Measurements from ENCODE around the gene DDX19B. TPM values are rescaled to one million over a fixed set of nuclear protein-coding genes. Genes with fewer than 3 reads are reported as not detected.

Gene DDX19B
- total and polyA plus RNA-seq, 9 of the 15 experiments (the other 6 are each of a cell fraction or from before 2014, with no cell fraction given): 7.0 to 32.9 (median 19.3) TPM

DNA sequence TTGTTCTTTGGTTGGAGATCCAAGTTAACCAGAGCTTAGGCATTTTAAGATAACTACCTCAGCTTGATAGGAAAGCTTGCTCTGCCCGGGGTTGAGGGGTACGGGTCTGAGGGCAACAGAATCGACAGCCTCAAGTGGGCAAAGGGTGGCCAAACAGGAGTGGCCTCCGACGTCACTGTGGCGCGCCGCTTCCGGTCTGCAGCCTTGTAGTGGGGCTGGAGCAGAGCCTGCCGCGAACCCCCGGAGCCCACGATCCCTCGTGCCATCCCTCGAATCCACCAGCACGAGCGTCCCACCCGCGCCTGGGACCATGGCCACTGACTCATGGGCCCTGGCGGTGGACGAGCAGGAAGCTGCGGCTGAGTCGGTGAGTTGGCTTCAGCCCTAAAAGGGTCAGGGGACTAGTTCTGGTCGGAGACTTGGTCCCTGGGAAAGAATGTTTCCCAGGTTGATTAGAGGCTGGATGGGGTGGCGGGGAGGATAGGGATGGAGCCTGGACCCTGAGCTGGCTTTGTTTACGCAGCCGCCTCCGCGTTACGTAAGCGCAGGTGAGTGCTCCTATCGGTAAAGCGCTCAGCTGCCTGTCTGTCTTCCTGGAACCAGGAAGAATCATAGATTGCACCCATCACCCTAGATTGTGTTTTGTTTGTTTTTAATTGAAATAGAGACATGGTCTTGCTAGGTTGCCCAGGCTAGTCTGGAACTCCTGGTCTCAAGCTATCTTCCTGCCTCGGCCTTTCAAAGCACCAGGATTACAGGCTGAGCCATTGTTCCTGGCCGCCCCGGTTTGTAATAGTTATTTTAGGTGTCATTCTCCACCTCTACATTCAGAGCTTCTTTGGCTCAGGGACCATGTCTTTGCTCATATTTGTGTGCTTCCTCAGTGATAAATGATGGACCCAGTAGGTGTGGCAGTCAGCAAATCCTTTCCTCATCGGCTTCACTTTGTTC is at the start of gene DDX19B (continued):
- TF ChIP-seq, protein P1, sequence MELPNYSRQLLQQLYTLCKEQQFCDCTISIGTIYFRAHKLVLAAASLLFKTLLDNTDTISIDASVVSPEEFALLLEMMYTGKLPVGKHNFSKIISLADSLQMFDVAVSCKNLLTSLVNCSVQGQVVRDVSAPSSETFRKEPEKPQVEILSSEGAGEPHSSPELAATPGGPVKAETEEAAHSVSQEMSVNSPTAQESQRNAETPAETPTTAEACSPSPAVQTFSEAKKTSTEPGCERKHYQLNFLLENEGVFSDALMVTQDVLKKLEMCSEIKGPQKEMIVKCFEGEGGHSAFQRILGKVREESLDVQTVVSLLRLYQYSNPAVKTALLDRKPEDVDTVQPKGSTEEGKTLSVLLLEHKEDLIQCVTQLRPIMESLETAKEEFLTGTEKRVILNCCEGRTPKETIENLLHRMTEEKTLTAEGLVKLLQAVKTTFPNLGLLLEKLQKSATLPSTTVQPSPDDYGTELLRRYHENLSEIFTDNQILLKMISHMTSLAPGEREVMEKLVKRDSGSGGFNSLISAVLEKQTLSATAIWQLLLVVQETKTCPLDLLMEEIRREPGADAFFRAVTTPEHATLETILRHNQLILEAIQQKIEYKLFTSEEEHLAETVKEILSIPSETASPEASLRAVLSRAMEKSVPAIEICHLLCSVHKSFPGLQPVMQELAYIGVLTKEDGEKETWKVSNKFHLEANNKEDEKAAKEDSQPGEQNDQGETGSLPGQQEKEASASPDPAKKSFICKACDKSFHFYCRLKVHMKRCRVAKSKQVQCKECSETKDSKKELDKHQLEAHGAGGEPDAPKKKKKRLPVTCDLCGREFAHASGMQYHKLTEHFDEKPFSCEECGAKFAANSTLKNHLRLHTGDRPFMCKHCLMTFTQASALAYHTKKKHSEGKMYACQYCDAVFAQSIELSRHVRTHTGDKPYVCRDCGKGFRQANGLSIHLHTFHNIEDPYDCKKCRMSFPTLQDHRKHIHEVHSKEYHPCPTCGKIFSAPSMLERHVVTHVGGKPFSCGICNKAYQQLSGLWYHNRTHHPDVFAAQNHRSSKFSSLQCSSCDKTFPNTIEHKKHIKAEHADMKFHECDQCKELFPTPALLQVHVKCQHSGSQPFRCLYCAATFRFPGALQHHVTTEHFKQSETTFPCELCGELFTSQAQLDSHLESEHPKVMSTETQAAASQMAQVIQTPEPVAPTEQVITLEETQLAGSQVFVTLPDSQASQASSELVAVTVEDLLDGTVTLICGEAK (IDR thresholded peaks at IDR 0.05): peak; percentile 73
- TF ChIP-seq, protein P1 (CRISPR knock-in tag; IDR thresholded peaks at IDR 0.05): no peak
- TF ChIP-seq, protein P2, sequence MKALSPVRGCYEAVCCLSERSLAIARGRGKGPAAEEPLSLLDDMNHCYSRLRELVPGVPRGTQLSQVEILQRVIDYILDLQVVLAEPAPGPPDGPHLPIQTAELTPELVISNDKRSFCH (CRISPR knock-in tag; IDR thresholded peaks at IDR 0.05): no peak
- TF ChIP-seq, protein P2 (tag; IDR thresholded peaks at IDR 0.05): peak; percentile 49; the same call in 1 of the 2 replicates
- TF ChIP-seq CREB1 (IDR thresholded peaks at IDR 0.05): peak; percentile 88
- peak; percentile 91 for TF ChIP-seq CREB1 (CRISPR knock-in tag; IDR thresholded peaks at IDR 0.05)
- TF ChIP-seq ZSCAN29 (IDR thresholded peaks at IDR 0.05): no peak
- TF ChIP-seq ZNF431 (CRISPR knock-in tag; IDR thresholded peaks at IDR 0.05): no peak
- peak; percentile 46 for TF ChIP-seq TAF1 (IDR thresholded peaks at IDR 0.05; ENCODE audit: control insufficient read depth, extremely low read depth, insufficient read depth, low read length, severe bottlenecking)
- TF ChIP-seq MTA3 (IDR thresholded peaks at IDR 0.05; ENCODE audit: borderline replicate concordance): peak; percentile 49
- TF ChIP-seq, protein P3, sequence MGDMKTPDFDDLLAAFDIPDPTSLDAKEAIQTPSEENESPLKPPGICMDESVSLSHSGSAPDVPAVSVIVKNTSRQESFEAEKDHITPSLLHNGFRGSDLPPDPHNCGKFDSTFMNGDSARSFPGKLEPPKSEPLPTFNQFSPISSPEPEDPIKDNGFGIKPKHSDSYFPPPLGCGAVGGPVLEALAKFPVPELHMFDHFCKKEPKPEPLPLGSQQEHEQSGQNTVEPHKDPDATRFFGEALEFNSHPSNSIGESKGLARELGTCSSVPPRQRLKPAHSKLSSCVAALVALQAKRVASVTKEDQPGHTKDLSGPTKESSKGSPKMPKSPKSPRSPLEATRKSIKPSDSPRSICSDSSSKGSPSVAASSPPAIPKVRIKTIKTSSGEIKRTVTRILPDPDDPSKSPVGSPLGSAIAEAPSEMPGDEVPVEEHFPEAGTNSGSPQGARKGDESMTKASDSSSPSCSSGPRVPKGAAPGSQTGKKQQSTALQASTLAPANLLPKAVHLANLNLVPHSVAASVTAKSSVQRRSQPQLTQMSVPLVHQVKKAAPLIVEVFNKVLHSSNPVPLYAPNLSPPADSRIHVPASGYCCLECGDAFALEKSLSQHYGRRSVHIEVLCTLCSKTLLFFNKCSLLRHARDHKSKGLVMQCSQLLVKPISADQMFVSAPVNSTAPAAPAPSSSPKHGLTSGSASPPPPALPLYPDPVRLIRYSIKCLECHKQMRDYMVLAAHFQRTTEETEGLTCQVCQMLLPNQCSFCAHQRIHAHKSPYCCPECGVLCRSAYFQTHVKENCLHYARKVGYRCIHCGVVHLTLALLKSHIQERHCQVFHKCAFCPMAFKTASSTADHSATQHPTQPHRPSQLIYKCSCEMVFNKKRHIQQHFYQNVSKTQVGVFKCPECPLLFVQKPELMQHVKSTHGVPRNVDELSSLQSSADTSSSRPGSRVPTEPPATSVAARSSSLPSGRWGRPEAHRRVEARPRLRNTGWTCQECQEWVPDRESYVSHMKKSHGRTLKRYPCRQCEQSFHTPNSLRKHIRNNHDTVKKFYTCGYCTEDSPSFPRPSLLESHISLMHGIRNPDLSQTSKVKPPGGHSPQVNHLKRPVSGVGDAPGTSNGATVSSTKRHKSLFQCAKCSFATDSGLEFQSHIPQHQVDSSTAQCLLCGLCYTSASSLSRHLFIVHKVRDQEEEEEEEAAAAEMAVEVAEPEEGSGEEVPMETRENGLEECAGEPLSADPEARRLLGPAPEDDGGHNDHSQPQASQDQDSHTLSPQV (IDR thresholded peaks at IDR 0.05): peak; percentile 79
- TF ChIP-seq ZNF589 (CRISPR knock-in tag; IDR thresholded peaks at IDR 0.05; ENCODE audit: low read depth): 0 out of 2 replicates have a peak, but pooled peaks have one; percentile 67
- 0 out of 2 replicates have a peak, but pooled peaks have one; percentile 27 for TF ChIP-seq EGR1 (conservative IDR thresholded peaks at IDR 0.05)

Measured in K562 (cell line).